Anterior cingulate cortex (tissue), 58 donors: Measurements from ENCODE around the gene ASB16.

ENCODE experiments used
- DNase-seq, 58 donors: peaks; one replicate each; lab custom pipeline; 2025; lab: John Stamatoyannopoulos, UW

The ASB16 gene

GRCh38 chr17:44186307-44187130, 16.0 kb downstream of the ASB16 start, which contains the start of gene TMUB2:
TMUB2 (plus strand) TSS chr17:44186972; CDS start chr17:44187709, 737 bp downstream.
- peak; percentile 83 to 100 (median 98) for DNase-seq

DNA sequence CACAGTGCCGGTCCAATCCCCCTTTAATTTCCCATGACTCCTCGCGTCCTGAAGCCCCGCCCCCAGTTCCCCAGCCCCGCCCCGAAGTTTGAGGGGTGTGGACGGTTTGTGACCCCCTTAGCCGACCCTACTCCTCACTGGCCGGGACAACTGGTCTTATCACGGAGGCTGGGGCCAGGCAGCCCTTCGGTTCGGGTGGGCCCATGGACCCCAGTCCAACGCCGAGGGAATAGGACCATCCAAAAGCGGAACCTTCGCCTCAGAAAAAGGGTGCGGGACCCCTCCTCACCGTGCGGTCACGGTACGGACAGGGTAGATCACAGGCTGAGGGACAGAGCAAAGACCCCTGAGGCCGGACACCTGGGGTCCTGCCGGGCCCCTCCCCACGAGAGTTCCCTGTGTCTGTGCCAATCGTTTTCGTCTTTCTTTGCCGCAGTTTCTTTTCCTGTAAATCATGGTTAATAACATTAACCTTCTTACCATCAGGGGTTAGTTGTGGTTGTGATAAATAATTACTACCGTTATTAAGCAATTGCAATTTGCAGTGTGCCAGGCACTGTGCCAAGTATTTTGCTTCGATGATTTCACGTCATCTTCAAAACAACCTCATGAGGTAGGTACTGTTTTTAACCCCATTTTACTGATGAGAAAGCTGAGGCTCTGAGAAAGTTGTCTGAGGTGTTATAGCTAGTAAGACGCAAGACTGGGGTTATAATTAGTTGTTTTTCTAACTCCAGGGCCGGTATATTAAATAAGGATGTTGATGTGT, 16.8 kb downstream of the ASB16 start:
- peak in 5 of 58 donors; percentile 44 to 90 (median 79) for DNase-seq

DNA sequence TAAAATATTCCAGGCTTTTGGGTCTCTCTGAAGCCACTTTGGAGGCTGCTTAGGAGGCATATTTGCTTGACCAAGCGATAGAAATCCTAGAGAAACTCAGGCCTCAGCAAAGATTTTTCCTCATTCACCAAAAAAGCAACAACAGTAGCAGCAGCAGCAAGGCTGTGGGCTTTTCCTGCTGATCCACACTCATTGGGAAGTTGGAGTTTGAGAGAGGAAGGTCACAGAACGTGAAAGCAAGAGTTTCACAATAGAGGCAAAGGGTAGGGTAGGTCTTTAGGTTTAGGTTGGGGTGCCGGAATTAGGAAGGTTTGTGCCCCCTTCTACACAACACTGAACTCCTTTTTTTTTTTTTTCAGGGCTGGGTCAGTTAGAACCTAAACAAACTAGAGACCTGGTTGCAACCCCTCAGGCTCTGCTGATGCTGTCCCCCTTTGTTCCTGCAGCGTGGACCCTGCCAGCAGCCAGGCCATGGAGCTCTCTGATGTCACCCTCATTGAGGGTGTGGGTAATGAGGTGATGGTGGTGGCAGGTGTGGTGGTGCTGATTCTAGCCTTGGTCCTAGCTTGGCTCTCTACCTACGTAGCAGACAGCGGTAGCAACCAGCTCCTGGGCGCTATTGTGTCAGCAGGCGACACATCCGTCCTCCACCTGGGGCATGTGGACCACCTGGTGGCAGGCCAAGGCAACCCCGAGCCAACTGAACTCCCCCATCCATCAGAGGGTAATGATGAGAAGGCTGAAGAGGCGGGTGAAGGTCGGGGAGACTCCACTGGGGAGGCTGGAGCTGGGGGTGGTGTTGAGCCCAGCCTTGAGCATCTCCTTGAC, 18.3 kb downstream of the ASB16 start:
- no peak for DNase-seq

GRCh38 chr17:44190481-44190880, 20.0 kb downstream of the ASB16 start:
- no peak for DNase-seq

- peak in 1 of 58 donors; percentile 11 for DNase-seq
These were observed 20.9 kb downstream of the ASB16 start for GRCh38 chr17:44191369-44191768.

DNA sequence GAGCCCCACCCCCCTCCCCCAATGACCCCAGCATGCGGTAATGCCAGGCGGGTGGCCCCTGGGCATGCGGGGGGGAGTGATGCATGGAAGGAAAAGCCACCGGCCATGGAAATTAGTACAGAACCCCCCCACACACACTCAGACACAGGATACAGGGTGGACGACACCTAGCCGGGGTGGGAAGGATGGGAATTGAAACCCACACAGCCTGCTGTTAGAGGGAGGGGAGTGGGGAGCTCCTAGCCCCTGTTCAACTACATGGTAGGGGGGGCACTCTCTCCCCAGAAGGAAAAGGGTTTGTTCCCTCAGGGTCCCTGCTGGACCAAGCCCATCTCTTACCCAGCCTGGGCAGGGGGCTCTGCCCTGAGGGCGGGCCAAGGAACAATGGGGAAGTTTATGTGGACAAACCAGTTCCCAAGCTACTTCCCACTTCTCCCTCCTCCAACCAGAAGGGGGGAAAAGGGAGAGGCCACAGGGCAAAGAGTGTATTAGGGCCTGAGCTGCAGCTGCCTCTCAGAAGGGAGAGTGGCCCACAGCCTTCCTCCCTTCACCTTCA, 21.5 kb downstream of the ASB16 start:
- no peak for DNase-seq

DNA sequence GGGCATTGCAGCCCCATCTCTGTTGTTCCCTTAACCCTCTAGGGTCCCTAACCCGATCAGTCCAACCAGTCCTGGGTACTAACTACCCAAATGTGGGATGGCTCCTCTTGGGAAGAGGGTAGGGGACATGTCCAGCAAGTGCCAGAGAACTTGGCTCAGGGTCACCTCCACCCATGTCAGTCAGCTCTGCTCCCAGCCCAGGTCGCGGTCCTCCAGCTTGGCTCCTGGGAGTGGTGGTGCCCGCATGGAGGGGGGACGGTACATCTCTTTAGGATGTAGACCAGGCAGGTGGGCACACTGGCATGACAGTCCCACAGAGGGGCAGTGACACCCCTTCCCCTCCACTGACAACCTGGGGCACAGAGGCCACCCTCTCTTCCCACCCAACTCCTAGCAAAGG, 22.2 kb downstream of the ASB16 start:
- DNase-seq = no peak

GRCh38 chr17:44193326-44194084, 23.0 kb downstream of the ASB16 start:
- DNase-seq = no peak

- no peak for DNase-seq
These were observed 26.6 kb downstream of the ASB16 start for GRCh38 chr17:44197107-44197506.

GRCh38 chr17:44197980-44198720, 27.6 kb downstream of the ASB16 start:
- peak in 13 of 58 donors; percentile 12 to 48 (median 32) for DNase-seq

DNA sequence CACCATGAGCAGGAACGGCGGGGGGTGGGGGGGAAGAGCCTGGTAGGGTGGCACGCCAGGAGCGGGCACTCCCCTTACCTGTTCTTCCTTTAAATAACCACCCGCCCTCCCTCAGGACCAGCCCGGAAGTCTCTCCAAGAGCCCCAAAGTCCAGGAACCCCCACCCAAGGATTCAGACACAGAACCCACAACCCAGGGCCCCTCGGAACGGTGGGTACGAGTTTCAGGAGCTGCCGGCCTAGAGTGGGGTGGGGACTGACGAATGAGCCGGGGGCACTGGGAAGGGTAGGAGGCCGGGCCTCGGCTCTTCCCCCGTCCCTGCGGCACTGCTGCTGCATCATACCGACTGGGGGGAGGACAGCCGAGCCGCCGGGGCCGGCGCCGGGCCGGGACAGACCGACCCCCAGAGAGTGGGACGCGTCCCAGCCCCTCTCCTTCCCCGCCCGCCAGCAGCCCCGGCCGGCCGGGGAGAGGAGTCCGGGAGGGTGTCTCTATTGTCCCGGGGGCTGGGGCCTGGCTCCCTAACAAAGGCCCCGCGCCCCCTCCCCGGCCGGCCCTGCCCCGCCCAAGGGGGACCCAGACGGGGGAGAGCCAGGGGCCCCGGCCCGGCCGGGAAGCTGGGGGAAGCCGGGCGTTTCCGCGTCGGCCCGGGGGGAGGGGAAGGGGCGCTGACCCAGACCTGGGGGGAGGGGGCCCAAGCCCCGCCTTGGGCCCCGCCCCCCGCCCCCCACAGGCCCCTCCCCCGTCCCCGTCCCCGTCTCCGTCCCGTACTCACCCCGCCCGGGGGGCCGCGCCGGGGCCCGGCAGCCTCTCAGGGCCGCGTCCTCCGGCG, 28.4 kb downstream of the ASB16 start:
- DNase-seq = peak in 26 of 58 donors; percentile 16 to 72 (median 46)

- peak; percentile 33 to 98 (median 95) for DNase-seq
These were observed 29.3 kb downstream of the ASB16 start, which contains the start of gene ATXN7L3 for GRCh38 chr17:44199553-44200477. ATXN7L3 (minus strand) TSS chr17:44199884; CDS start chr17:44198070, 1,814 bp downstream.

- DNase-seq = peak in 9 of 58 donors; percentile 32 to 66 (median 53)
These were observed 30.1 kb downstream of the ASB16 start for GRCh38 chr17:44200478-44201155.

DNA sequence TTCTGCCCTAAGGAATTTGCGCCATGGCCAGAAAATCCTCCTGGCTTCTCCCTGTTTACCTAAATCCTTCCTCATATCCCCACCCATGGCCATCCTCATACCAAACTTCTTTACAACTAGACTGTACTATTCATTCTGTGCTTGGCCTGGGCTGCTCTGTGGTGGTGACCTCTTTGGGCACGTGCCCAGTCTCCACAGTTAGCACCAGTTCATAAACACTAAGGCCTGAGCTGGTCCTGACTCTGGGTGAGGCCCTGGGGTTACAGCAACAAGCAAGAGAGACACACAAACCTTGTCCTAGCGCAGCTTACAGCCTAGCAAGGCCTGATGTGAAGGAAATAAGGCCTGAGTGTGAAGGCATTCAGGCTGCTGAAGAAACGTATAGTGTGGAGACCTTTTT, 32.3 kb downstream of the ASB16 start:
- DNase-seq = no peak

DNA sequence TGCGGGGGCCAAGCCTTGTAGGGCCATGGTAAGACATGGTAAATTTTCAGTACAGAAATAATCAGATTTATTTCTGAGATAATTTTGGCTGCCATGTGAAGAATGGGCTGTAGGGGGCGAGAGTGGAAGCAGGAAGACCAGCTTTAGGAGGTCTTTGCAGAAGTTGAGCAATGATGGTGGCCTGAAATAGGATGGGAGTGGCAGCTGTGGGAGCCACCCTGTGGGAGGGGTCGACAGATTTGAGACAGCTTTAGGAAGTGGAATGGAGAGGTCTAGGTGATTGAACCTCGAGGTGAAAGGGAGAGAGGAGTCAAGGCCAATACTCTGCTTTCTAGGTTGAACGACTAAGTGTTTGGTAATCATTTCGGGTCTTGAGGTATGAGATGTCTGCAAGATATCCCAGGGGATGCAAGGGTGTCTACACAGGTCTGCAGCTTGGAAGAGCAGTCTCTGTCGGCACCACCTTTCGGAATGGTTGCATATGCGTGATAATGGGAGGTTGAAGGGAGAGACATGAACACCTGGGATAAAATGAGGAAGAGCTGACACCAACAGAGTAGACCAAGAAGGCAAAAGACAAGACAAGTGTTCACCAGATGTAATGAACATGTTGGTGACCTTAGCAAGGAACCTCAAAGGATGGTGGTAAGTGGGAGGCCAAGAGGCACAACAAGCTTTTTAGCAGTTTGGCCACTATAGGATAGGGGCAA, 33.4 kb downstream of the ASB16 start:
- DNase-seq = peak in 5 of 58 donors; percentile 6 to 41 (median 9)
